ENCODE data around the gene BTRC. TPM values are rescaled to one million over a fixed set of nuclear protein-coding genes. Genes with fewer than 3 reads are reported as not detected.
A peak's percentile ranks its signal among the peaks of the same experiment; 100 is the strongest.

The BTRC gene
- total RNA-seq, 1 donor from 2014 or later = 16.7 TPM

GRCh38 chr10:101564490-101564991 is 210.6 kb downstream of the BTRC start:
- no peak for DNase-seq (ENCODE audit: low read depth)

DNA sequence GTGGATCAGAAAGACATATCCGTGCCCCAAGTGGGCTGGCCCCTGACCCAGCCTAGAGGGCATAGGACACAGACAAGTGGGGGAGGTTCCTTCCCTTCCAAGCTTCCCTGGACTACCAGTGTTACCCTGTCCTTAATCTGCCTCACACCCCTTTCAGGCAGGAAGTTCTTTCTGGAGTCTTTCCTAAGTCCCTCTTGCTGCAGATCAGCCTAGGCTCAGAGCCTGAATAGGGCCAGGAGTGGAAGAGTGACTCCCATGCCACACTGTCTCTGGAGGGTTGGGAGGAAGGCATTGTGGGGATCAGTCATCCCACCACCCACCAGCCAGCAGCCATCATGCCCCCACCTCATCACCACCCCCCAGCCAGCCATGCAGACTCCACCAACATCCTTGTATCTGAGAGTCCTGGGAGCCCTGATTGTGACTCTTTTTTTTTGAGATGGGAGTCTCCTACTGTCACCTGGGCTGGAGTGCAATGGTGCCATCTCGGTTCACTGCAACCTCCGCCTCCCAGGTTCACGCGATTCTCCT is 211.5 kb downstream of the BTRC start:
- DNase-seq (ENCODE audit: low read depth) = no peak

DNA sequence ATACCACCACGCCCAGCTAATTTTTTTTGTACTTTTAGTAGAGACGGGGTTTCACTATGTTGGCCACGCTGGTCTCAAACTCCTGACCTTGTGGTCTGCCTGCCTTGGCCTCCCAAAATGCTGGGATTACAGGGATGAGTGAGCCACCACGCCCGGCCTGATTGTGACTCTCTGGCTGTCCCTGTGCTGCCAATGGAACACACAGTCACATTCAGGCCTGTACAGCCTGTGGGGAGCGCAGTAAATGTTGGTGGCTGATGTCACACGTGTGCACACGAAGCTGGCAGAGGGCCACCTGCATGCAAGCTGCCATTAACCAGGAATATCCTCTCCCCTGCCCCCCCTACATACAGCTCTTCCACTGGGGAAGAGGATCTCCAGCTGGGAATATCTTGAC is 212.0 kb downstream of the BTRC start:
- DNase-seq (ENCODE audit: low read depth) = no peak

DNA sequence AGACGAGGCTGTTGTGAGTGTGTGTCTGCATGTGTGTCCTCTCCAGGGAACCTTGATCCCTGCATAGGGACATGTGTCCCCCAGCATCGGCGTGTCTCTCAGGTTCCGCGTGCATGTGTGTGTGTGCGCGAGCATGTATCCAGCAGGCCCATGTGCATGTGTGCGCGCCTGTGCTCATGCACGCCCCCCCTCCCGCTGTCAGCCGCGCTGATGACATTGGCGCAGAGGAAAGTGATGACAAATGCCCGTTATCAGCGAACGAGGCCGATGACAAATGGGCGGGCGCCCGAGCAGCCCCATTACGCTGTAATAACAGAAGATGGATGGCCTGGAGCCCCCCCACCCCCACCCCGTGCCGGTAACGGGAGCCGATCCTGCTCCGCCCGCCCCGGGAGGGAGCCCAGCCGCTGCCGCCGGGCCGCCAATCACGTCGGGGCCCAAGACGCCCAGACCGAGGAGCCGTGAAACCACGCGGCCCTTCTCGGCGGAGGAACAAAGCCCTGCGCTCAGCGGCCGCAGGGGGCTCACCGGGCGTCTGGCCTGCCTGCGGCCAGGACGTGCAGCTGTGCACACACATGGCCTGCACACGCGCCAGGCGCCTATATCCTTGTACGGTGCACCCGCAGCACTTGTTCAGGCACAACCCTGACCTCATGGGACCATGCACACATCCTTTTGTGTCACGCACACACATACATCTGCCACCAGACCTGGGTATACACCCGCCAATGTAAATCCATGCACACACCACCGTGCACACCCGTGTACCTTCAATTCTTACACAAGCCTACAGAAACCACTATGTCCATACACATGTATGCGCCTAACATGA is 212.6 kb downstream of the BTRC start:
- peak; percentile 12 for DNase-seq (ENCODE audit: low read depth)

GRCh38 chr10:101567165-101568006 is 213.4 kb downstream of the BTRC start:
- DNase-seq (ENCODE audit: low read depth) = no peak

DNA sequence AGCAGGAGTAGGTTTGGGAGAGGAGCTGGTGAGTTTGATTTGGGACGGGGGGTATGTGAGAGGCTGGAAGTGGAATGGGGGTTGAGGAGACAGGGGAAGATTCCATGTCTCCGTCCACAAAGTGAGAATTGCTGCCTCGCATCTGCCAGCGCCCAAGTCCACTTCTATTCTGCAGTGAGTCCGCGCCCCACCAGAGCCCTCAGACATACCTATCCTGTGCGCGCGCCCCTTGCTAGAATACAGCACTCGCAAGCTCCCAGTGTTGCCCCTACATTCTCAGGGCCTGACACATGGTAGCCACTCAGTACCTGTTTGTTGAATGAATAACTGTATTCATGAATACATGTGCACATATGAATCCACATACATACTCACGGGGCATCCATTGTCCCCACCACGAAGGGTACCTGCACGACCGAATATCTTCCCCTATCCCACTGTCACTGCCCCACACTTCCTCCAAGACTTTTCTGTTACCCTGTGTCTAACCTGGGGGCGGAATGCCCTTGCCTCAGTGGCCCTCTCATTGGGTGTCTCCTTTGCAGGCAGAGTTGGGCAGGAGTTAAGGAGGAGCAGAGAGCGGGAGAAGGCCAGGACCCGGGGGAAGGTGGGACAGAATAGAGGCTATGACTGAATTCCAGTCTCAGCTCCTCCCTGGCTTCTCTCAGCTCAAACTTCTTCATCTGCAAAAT is 214.2 kb downstream of the BTRC start:
- DNase-seq (ENCODE audit: low read depth) = no peak

DNA sequence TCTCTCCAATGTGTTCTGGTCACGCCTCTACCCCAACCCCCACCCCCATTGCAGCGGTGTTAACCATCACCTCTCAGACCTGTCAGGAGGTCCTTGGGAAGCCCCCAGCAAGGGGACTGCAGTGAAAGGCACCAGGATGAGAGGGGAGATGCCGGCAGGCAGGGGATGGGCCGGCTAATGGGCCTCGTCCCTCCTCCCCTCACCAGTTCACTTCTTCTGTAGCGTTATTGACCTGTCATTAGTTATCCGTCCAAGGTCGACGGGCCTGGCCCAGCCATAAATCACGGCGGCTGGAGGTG is 215.3 kb downstream of the BTRC start:
- no peak for DNase-seq (ENCODE audit: low read depth)

GRCh38 chr10:101569622-101570427 is 215.9 kb downstream of the BTRC start:
- DNase-seq (ENCODE audit: low read depth) = peak; percentile 58

GRCh38 chr10:101570428-101571270 is 216.7 kb downstream of the BTRC start:
- peak; percentile 14 for DNase-seq (ENCODE audit: low read depth)

DNA sequence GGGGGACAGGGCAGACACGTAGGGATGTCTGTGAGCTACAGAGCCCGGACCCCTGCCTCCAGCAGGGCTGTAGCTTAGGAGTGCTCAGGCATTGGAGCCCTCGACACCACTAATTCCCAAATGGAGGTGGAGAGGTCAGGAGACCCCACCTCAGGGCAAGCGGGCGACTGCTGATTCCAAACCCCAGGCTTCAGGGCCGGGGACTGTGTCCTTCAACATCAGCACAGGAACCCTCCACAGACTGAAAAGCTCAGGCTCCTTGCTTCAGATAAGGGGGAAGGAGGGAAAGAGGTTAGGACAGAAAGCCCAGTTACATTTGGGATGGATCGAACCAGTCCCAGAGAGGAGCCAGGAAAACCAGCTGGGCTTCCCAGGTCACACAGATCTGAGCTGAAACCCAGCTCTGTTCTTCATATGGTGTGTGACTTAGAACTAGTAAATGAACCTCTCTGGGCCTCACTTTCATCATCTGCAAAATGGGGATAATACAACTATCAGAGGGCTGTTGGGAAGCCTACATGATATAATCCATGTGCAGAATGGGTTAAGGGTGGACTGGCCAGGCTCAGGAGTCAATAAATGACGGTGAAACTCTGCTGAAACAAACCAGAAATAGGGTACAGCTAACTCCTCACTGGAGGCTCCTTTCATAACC is 217.4 kb downstream of the BTRC start:
- DNase-seq (ENCODE audit: low read depth) = no peak

GRCh38 chr10:101572126-101572525 is 218.2 kb downstream of the BTRC start:
- DNase-seq (ENCODE audit: low read depth) = no peak

- no peak for DNase-seq (ENCODE audit: low read depth)
Observed at GRCh38 chr10:101572785-101573184, 218.8 kb downstream of the BTRC start.

DNA sequence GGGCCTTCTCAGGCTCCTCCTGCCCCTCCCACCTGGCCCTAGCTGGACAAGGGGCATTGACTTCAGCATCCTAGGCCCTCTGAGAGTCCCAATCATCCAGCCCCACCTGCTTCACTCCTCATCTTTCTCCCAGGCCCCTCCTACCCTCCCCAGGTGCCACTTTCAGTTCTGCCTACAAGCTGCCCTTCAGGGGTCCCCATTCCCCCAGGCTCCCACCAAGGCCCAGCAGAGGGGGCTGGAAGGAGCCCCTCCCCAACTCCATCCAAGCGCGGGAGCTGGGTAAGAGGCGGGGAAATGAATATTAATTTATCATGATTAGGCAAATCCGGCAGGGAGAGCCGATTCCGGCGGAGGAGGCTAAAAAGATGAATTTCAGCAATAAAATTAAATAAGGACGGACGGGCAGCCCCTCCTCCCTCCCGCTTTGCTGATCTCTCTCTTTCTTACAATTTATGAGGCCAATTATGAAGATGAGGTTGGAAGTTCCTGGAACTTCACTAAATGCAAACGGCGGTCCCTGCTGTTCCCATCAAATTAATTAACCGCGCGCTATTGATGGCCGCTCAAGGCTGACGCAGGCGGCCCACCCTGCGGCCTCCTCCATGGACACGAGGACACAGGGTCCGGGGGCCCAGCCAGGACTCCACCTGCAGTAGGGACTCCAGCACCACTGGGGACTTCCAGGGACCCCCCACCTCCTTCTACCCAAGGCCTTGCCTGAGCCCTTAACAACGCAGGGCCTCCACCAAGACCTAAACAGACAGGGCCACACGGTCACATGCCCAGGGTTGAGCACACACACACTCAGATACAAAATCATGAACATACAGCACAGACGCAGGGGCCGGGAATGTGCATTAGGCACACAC is 220.2 kb downstream of the BTRC start:
- DNase-seq (ENCODE audit: low read depth) = no peak

GRCh38 chr10:101575091-101575490 is 221.1 kb downstream of the BTRC start:
- no peak for DNase-seq (ENCODE audit: low read depth)

DNA sequence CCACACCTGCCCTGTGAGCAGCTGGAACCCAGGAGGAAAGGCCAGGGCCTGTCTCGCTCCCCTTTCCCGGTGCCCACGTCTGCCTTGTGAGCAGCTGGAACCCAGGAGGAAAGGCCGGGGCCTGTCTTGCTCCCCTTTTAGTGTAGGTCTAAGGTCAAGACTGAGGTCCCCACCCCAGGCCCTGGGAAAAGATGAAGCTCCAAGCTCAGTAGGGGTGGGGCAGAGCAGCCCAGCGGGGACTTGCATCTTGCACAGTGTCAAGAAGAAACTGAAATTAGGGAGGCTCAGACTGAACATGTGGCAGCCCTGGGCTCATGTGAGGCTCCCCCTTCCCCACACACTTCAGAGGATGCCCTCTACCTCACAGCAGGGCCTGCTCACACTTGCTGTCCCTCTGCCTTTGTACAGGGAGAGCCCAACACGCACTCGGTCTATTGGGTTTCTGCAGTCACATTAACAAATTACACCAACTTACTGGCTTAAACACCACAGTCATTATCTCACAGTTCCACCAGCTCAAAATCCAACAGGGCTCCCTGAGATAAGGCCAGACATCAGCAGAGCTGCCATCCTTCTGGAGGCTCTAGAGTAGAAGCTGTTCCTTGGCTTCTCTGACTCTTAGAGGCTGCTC is 221.7 kb downstream of the BTRC start:
- no peak for DNase-seq (ENCODE audit: low read depth)

DNA sequence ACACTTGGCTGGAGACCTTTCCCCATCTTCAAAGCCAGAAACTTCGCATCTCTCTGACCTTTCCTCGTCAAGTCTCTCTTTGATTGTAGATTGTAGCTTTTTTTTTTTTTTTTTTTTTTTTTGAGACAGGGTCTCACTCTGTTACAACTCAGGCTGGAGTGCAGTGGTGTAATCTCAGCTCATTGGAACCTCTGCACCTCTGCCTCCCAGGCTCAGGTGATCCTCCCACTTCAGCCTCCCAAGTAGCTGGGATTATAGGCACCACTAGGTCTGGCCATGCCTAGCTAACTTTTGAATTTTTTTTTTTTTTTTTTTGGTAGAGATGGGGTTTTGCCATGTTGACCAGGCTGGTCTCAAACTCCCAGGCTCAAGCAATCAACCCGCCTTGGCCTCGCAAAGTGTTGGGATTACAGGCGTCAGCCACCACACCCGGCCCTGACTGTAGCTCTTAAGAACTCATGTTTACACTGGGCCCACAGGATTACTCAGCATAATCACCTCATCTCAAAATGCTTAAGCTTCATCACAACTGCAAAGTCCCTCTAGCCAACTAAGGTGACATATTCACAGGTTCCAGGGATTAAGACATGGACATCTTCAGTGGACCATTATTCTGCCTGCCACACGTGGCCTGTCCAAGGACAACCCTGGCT is 222.4 kb downstream of the BTRC start:
- DNase-seq (ENCODE audit: low read depth) = no peak
